Heart left ventricle (tissue), 16 donors: ENCODE measurements around the gene SH3BP2. TPM values are rescaled to one million over a fixed set of nuclear protein-coding genes. Genes with fewer than 3 reads are reported as not detected.

Experiments
- ATAC-seq, 4 donors: fragments of 200-7000 bp; cut with Tn5 transposase; one replicate each; pipeline ENCODE4 v1.9.1; 2020 to 2022; ENCODE audit warnings: moderate library complexity in 4 of 4, mild to moderate bottlenecking in 3 of 4, moderate number of reproducible peaks in 1 of 4
- DNase-seq, 5 donors: peaks; one replicate each; pipeline ENCODE4 v3.0.0-alpha.2; 2020
- H3K27ac ChIP-seq, 12 donors: fragments of 200-600 bp; sonication (generic) in 4 of 12; one replicate each; pipeline versions ENCODE4 v1.5.0 to v1.8.0; 2016 to 2022; ENCODE audit warnings: mild to moderate bottlenecking in 2 of 12
- H3K27me3 ChIP-seq, 9 donors: fragments of 200-600 bp; sonication (generic) in 2 of 9; one replicate each; pipeline versions ENCODE4 v1.5.1 to v1.8.0; 2016 to 2022; ENCODE audit warnings: mild to moderate bottlenecking in 3 of 9
- H3K36me3 ChIP-seq, 9 donors: fragments of 200-600 bp; sonication (generic) in 2 of 9; one replicate each; pipeline versions ENCODE4 v1.5.0 to v1.8.0; 2018 to 2022; ENCODE audit warnings: mild to moderate bottlenecking in 2 of 9
- H3K4me1 ChIP-seq, 12 donors: fragments of 200-600 bp; sonication (generic) in 4 of 12; one replicate each; pipeline versions ENCODE4 v1.5.0 to v1.8.0; 2016 to 2022; ENCODE audit warnings: mild to moderate bottlenecking in 3 of 12
- H3K4me3 ChIP-seq, 12 donors: fragments of 200-600 bp; sonication (generic) in 4 of 12; one replicate each; pipeline versions ENCODE4 v1.5.0 to v1.8.0; 2017 to 2022; ENCODE audit warnings: mild to moderate bottlenecking in 9 of 12, moderate library complexity in 4 of 12
- H3K9me3 ChIP-seq, 12 donors: fragments of 200-600 bp; sonication (generic) in 4 of 12; one replicate each; pipeline versions ENCODE4 v1.5.0 to v1.8.0; 2016 to 2022; ENCODE audit warnings: mild to moderate bottlenecking in 1 of 12
- POLR2A ChIP-seq, 2 donors: fragments of 450-650 bp; IDR thresholded peaks; one replicate each; pipeline ENCODE4 v1.6.1; 2017; ENCODE audit warnings: antibody characterized with exemption in 2 of 2, mild to moderate bottlenecking in 2 of 2, moderate library complexity in 2 of 2
- WGBS, 4 donors: extraction: QIAGEN DNeasy Blood & Tissue Kit in 2 of 4; methylation state at CpG; one replicate each; pipeline versions ENCODE4 v1.1.5 to v1.1.7; 2013 to 2018; 5-methylcytosine and 5-hydroxymethylcytosine counted together
- intact Hi-C, 10 donors: fragments of 100-400 bp; cut with DNase I; formaldehyde crosslinking; loops; one replicate each; pipeline versions ENCODE4 v1.11.1 to v1.14.2; 2022
- polyA plus RNA-seq, 2 donors: library from polyadenylated mRNA; stranded (reverse); fragments of 200-250 nt; gene quantifications; one replicate each; pipeline ENCODE4 v1.2.3, GENCODE V29; 2013
- total RNA-seq, 9 donors: library from RNA; depleted of rRNA in 2 of 9; stranded (reverse); fragments of >200 nt in 2 of 9; fragmentation: NEBNext Ultra II Directional in 3 of 9; extraction: Animal tissue kit (Norgen Biotek cat#: 25700) in 3 of 9; gene quantifications; one replicate each; pipeline versions ENCODE4 v1.1.0 to v1.2.4, GENCODE V29; 2016 to 2023
- TF ChIP-seq, protein P1 (sequence below), 12 donors: fragments of 200-600 bp; sonication (generic) in 4 of 12; IDR thresholded peaks; one replicate each; pipeline versions ENCODE4 v1.5.0 to v1.8.0; 2018 to 2022; ENCODE audit warnings: antibody characterized with exemption in 12 of 12, mild to moderate bottlenecking in 5 of 12
- donor health status: ischemic (EF 13 %, LVEDD 7.1; RV severe dilation, severe dysfunction).
- donor health status: healthy with polysubstance abuse.
- donor health status: DM: no; HTN: yes; CAD: no.
- donor health status: DM: no; HTN: no; CAD: no.
- donor health status: ischemic (EF 25% LVEDD 6.9; RV normal size, moderate dysfunction).
- donor health status: ischemic (EF 25% LVEDD 5.7; RV mildly dilated, moderate dysfunction).
- donor health status: healthy.
- donor health status: DM: yes; HTN: yes; CAD: no.
- donor health status: ischemic (EF 35%, LVEDD 5.7; RV mildly dilated, moderate dysfunction).
- donor health status: nonischemic (EF 11% LVEDD 7.7; RV severe dilation, severe dysfunction).
- donor health status: DM: yes; HTN: yes; CAD: no.
- donor health status: PGD.
- donor health status: ischemic (EF 29% LVEDD 5.4; RV normal size, mild dysfunction).
- donor health status: nonischemic (EF 23%, LVEDD 6.1; RV moderate dilation, normal function).

Gene SH3BP2
- total and polyA plus RNA-seq, 11 donors = 10.4 to 70.2 (median 23.5) TPM

DNA sequence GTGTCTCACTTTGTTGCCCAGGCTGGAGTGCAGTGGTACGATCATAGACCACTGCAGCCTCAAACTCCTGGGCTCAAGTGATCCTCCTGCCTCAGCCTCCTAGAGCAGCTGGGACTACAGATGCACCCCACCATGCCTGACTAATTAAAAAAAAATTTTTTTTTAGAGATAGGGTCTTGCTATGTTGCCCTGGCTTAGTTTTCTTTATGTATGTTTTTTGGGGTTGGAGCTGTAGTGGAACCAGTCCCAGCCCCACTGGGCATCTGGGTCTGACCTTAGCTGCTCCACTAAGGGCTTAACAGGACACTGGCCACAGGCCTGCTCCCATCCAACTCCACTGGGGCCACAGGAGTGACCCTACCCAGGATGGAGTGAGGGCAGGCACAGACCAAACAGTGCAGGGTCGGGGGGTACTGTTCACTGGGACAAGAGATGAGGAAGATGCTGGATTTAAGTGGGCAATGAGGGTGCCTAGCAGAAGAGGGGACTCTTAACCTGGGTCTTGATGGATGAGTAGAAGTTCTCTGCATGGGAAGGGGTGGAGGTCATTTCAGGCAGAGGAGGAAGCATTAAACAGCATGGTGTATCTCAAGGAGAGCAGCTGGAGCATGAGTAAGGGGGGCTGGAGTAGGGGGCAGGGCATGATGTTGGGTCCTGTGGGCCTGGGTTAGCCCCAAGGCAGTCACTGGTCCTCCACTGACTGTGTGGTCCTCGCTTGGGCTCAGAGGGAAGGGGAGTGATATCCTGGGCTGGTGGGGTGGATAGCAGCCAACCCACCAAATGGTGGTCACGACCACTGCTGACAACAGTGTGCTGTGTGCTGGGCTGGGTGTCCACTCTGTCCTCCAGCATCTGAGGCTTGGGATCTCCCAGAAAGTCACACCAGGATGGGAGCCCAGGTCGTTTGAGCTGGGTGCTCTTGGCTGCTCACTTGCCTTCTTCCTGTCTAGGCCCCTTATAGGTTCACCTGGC lies 26.6 kb downstream of the SH3BP2 start:
- Histone ChIP-seq H3K27me3 (no peaks in the 10 kb centered on the region), H3K9me3 (peaks cover 0 to 8% (median 0%) of the 10 kb centered on the region in 12 donors), H3K4me3 (peak overlapping the region in 1 of 12 donors; percentile 68), H3K27ac (peak overlapping the region in 1 of 12 donors; percentile 64), H3K4me1 (peaks cover 0 to 50% (median 13%) of the 10 kb centered on the region in 12 donors), H3K36me3 (peaks cover 0 to 75% (median 27%) of the 10 kb centered on the region in 9 donors)
- TF ChIP-seq, protein P1, sequence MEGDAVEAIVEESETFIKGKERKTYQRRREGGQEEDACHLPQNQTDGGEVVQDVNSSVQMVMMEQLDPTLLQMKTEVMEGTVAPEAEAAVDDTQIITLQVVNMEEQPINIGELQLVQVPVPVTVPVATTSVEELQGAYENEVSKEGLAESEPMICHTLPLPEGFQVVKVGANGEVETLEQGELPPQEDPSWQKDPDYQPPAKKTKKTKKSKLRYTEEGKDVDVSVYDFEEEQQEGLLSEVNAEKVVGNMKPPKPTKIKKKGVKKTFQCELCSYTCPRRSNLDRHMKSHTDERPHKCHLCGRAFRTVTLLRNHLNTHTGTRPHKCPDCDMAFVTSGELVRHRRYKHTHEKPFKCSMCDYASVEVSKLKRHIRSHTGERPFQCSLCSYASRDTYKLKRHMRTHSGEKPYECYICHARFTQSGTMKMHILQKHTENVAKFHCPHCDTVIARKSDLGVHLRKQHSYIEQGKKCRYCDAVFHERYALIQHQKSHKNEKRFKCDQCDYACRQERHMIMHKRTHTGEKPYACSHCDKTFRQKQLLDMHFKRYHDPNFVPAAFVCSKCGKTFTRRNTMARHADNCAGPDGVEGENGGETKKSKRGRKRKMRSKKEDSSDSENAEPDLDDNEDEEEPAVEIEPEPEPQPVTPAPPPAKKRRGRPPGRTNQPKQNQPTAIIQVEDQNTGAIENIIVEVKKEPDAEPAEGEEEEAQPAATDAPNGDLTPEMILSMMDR (IDR thresholded peaks at IDR 0.05) = no peak
- TF ChIP-seq POLR2A (IDR thresholded peaks at IDR 0.05) = no peak
- intact Hi-C loops = no loop called here
- no peak for ATAC-seq
- 76 to 91% (median 84%) methylated on average over 4 to 5 of the region's 5 CpGs for WGBS, 4 donors
- DNase-seq = peak in 2 of 5 donors; percentile 12 to 31

DNA sequence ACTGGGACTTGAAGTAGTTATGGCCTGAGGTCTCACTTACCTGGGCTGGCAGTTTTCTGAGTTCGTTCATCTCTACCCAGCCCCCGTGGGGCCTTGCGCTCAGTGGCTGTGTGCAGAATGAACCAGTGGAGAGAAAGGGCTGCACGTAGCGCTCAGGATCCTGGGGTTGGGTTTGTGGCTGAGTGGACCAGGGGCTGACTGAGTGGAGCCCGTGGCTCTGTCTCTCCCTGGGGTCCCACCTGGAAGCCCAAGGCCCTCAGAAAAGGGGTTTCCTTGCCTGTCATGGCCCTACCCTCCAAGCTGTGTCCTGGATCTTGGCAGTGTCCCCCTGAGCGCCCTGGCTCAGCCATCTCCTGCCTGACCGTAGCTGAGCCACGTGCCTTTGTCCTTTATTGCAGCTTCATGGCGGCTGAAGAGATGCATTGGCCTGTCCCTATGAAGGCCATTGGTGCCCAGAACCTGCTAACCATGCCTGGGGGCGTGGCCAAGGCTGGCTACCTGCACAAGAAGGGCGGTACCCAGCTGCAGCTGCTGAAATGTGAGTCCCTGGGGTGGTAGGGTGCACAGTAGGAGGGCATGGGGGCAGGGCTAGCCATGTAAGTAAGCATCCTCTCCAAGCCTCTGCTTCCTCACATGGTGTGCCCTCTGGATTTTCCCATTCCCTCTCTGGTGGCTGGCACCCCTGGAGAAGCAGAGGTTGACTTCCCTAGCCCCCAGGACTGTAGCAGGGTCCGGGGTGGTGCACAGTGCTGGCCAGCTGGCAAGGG lies 27.5 kb downstream of the SH3BP2 start:
- TF ChIP-seq, protein P1 (IDR thresholded peaks at IDR 0.05) = no peak
- TF ChIP-seq POLR2A (IDR thresholded peaks at IDR 0.05) = no peak
- no peak overlapping the region for H3K27ac ChIP-seq
- H3K9me3 ChIP-seq = peaks cover 0 to 8% (median 0%) of the 10 kb centered on the region in 12 donors
- H3K4me3 ChIP-seq = no peak overlapping the region
- H3K4me1 ChIP-seq = peaks cover 0 to 42% (median 13%) of the 10 kb centered on the region in 12 donors
- ATAC-seq (no peak), DNase-seq (peak in 2 of 5 donors; percentile 15 to 52)
- H3K27me3 ChIP-seq = no peaks in the 10 kb centered on the region
- 90 to 97% (median 93%) methylated on average over 8 to 13 of the region's 13 CpGs for WGBS, 4 donors
- peaks cover 0 to 75% (median 33%) of the 10 kb centered on the region in 9 donors for H3K36me3 ChIP-seq
- intact Hi-C loops = no loop called here

DNA sequence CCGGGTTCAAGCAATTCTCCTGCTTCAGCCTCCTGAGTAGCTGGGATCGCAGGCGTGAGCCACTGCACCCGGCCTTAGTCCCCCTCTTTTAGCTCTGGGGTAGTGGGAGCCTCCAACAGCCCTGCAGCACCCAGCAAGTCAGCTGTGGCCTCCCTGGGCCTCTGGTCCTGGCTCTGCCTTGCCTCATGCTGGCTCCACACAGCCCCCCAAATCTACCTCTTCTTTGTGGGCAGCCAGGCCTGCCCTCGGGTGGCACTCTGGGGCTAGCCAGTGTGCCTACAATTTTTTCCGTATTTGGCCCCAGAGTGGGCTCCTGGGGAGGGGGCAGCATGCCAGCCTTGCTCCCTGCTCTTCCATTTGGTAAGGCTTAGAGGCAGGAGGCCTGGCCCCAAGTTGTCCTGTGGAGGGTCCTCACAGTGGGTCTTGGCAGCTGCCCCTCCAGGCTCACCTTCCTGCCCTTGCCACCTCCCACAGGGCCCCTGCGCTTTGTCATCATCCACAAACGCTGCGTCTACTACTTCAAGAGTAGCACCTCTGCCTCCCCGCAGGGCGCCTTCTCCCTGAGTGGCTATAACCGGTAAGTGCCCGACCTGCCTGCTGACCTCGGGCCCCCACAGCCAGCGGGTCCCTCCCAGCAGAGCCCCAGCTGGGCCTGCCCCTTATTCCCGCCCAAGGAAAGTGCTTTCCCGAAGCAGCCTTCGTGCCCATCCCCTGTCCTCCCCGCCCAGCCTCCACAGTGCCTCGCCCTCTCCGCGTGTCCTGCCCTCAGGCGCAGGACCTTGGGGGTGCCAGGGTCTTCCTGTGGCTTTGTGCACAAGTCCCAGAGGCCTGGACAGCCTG lies 29.8 kb downstream of the SH3BP2 start:
- WGBS, 4 donors = 92 to 95% (median 93%) methylated on average over 22 to 23 of the region's 23 CpGs

More for the DNA sequence above, 29.8 kb downstream of the SH3BP2 start:
- no peak for TF ChIP-seq POLR2A (IDR thresholded peaks at IDR 0.05)
- TF ChIP-seq, protein P1 (IDR thresholded peaks at IDR 0.05) = no peak
- Histone ChIP-seq H3K4me3 (no peak overlapping the region), H3K9me3 (no peaks in the 10 kb centered on the region), H3K4me1 (peaks cover 0 to 39% (median 8%) of the 10 kb centered on the region in 12 donors), H3K36me3 (peaks cover 0 to 83% (median 40%) of the 10 kb centered on the region in 9 donors), H3K27ac (no peak overlapping the region), H3K27me3 (no peaks in the 10 kb centered on the region)
- intact Hi-C loops = no loop called here
- no peak for ATAC-seq
- DNase-seq = peak in 3 of 5 donors; percentile 16 to 54 (median 30)
